ENCODE data around the gene RESF1.

DNA sequence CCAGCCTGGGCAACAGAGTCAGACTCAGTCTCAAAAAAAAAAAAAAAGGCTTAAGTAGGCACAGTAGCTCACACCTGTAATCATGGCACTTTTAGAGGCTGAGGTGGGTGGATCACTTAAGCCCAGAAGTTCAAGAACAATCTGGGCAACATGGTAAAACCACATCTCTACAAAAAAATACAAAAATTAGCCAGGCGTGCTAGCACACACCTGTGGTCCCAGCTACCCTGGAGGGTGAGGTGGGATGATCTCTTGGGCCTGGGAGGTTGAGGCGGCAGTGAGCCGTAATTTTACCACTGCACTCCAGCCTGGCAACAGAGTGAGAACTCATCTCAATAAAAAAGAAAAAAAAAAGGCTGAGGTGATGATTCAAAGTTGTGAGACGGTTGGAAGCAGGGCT, 9.1 kb upstream of the RESF1 start:
- no peak for TF ChIP-seq CTCF (IDR thresholded peaks at IDR 0.05)
- no peak for TF ChIP-seq ZFX (IDR thresholded peaks at IDR 0.05; ENCODE audit: borderline replicate concordance)
